ENCODE measurements around the gene GUCA1A.

GRCh38 chr6:42176981-42177380 is 3.8 kb downstream of the GUCA1A start:
- TF ChIP-seq, protein P1, sequence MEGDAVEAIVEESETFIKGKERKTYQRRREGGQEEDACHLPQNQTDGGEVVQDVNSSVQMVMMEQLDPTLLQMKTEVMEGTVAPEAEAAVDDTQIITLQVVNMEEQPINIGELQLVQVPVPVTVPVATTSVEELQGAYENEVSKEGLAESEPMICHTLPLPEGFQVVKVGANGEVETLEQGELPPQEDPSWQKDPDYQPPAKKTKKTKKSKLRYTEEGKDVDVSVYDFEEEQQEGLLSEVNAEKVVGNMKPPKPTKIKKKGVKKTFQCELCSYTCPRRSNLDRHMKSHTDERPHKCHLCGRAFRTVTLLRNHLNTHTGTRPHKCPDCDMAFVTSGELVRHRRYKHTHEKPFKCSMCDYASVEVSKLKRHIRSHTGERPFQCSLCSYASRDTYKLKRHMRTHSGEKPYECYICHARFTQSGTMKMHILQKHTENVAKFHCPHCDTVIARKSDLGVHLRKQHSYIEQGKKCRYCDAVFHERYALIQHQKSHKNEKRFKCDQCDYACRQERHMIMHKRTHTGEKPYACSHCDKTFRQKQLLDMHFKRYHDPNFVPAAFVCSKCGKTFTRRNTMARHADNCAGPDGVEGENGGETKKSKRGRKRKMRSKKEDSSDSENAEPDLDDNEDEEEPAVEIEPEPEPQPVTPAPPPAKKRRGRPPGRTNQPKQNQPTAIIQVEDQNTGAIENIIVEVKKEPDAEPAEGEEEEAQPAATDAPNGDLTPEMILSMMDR (IDR thresholded peaks at IDR 0.05): no peak
- no peak for TF ChIP-seq EP300 (IDR thresholded peaks at IDR 0.05)

Data from upper lobe of left lung (tissue), 4 donors.